ENCODE results near the gene STXBP6. TPM values are rescaled to one million over a fixed set of nuclear protein-coding genes. Genes with fewer than 3 reads are reported as not detected.
"Not testable (repeated sequence)": the region's sequence is repeated elsewhere in the genome, so short reads cannot be mapped to it uniquely, and the experiment has no call there.

Gene STXBP6
- total RNA-seq, 1 donor from 2014 or later, result 13.9 TPM

DNA sequence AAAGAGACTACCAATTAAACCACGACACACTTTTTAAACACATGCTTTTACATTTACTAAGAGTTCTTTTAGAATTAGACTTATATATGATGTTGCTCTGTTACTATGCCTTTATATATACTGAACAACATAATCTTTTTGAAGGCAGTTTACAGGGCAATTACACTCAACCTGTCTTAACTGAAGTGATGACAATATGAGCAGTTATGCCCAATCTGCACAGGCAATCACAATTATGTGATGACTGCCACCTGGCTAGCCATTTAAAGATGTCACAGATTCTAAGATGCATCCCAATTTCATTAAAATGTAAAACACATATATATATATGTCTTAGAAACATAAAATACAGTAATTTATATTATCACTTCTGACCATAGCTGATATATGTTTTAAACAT, 112.6 kb downstream of the STXBP6 start:
- DNase-seq (ENCODE audit: low spot score), result no peak

DNA sequence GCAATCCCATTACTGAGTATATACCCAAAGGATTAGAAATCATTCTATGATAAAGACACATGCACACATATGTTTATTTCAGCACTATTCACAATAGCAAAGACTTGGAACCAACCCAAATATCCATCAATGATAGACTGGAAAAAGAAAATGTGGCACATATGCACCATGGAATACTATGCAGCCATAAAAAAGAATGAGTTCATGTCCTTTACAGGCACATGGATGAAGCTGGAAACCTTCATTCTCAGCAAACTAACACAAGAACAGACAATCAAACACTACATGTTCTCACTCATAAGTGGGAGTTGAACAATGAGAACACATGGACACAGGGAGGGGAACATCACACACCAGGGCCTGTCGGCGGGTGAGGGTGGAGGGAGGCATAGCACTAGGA, 113.2 kb downstream of the STXBP6 start:
- intact Hi-C loops (cut with DNase I); DNase-seq (ENCODE audit: low spot score): not testable (repeated sequence)

More for the DNA sequence above, 112.6 kb downstream of the STXBP6 start:
- intact Hi-C loops (cut with DNase I), result no loop called here

DNA sequence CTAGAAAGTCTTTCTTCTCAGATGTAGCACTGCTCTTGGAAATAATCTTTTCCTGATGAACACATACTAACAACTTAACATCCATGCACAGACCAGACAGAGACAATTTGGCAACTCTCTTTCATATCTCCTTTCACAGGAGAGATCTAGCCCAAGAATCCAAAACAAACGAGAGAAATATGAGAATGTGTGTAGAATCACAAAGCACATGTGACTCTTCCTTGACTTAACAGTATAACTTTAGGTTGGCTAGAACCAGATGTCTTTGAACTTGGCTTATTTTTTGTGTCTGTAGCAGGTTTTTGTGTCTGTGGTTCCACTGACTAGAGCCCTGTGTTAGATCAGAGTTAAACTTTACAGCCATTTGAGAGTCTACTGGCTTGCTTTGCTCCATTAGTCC, 114.2 kb downstream of the STXBP6 start:
- intact Hi-C loops (cut with DNase I), result no loop called here
- no peak for DNase-seq (ENCODE audit: low spot score)

DNA sequence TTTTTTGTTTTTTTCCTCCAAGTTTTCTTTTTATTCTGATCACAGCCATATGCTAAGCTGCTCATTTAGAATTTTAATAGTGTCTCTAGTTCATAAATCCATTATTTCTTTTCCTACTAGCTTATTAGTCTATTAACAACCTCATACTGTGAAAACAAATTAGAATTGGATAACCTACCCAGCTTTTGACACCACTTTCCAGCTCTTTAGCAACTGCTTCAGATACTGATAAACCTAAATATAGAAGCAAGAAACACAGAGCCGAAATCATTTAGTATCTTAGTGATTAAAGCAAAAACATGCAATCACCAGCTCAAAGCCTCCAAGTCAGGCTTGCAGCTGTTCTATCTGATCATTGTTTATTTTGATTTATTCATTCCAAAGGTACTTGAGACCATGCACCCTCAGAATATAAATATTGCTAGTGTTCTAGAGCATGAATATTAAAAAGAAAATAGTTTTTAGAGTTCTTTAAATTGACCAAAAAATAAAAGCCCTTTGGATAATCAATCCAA, 121.5 kb downstream of the STXBP6 start:
- intact Hi-C loops (cut with DNase I), result no loop called here
- DNase-seq (ENCODE audit: low spot score), result no peak

DNA sequence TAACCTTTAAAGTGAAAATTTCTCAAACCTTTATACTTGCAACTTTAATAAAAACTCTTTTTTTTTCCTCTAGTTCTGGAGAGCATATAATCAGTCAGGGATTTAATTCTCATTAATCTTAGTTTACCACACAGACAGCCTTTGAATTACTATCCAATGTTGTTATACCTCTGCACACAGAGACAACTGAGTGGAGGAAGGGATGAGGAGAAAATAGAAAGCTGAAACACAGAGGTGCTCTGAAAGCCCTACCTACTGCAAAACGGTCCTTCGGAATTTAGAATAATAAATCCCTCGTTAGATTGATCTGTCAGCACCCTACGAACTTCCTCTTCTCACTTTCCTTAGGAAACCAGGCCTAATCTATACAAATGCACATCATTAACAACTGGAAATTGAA, 122.1 kb downstream of the STXBP6 start:
- no peak for DNase-seq (ENCODE audit: low spot score)
- intact Hi-C loops (cut with DNase I), result no loop called here

DNA sequence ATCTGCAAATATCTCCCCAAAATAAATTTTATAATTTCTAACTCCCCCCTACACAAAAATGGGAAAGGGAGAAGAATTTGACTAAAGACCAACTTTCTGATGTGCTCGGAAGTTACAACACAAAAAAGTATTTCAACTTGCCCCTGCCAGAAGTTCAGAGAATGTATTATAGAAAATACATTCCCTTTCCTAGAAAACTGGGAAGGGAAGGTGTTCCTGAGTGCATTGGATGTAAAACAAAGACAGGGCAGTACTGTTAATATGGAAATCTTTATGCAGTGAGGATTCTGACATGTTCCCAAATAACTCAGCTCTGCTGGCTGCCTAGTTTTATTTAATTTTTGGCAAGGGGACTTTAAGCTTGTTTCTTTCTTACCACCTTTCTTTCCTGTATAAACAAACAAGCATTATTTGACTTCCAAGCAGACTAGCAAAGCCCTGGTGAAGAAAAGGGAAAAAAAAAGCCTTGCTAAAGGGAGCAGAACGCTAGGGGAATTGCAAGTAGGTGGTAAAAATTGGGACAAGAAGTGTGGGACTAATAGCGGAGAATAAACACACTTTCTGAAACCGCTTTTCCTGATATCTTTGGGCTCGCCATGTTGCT, 124.1 kb downstream of the STXBP6 start:
- no peak for DNase-seq (ENCODE audit: low spot score)
- intact Hi-C loops (cut with DNase I), result no loop called here

DNA sequence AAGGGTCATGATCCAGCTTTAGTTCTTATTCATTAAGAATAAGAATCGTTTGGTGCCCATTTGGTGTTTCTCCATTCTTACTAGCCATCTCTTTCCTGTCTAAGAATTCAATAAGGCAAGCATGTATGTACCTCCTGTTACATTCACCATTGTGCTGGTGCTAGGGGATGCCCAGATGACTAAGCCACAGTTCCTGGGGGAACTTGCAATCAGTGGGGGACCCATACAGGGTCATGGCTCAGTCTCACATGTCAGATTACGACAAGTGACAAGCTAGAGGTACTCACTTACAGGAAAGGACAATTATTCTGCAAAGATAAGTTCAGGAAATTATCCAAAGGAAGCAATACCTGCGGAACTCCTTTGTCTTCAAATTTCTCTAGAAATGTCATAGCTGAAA, 125.4 kb downstream of the STXBP6 start:
- intact Hi-C loops (cut with DNase I), result no loop called here
- no peak for DNase-seq (ENCODE audit: low spot score)

DNA sequence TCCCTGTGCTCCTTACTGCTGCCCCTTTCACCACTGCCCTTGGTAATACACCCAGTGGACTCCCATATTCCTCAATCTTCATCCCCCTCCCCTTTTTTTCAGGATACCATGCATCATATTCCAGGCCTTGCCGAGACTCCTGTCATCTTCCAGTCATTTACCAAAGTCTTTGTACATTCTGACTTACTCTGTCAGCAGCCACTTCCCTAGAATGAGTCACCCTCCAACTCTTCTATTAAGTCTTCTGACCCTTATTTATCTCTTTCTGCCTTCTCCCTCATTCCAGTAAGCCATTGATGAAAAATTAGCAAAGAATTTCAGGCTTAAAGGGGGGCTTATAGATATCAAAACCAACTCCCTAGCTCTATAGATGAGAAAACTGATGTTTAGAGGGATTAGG, 128.0 kb downstream of the STXBP6 start:
- intact Hi-C loops (cut with DNase I), result no loop called here
- DNase-seq (ENCODE audit: low spot score), result no peak

DNA sequence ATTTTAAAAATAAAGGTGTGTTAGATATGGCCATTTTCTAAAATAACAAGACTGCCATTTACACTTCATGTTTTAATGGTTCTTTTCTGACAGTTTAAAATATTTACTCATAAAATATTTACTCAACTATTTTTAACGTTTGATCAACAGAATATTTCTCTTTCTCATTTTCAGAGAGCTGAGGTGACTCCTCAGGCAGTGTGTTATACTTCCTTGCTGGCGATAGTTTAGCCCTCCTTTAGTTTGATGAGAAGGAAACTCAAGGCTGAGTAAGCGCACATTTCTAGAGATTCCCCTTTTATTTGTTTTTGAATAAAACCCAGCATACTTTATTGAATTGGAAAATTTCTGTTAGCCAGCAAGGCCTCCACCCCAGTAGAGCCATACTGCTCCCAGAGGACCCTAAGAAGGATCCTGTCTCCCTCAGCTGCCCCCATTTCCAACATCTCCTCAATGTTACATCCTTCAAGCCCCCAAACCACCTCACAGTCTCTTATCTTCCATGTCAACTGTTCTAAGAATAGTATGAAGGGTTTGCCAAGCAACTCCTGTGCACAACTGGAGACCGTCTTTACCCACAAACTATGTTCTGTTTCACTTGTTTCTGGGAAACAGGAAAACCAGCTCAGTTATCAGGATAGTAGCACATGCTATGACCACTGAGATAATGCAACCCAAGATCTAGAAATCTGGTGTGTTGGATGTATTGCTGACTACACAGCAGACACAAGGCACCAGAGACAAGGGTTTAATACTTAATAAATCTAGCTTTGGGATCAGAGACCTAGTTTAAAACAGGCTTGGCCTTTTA, 129.5 kb downstream of the STXBP6 start:
- no peak for DNase-seq (ENCODE audit: low spot score)
- intact Hi-C loops (cut with DNase I), result no loop called here

DNA sequence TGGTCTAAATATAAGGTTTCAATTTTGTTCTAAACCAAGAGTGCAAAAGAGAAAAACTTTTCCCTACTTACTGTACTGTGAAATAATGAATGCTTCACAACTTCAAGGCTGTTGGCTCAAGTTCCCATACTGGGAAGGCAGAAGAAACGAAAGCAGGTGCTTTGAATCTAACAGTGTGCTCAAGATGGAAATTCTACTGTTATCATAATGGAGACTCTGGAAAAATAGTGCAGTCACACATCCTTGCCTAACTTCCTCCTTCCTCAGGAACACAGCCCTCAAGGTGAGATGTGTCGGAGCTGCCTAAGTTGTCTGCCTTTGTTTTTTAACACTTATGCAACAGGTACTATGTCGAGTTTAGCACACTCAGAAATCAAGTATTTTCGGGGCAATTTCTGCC, 131.1 kb downstream of the STXBP6 start:
- no peak for DNase-seq (ENCODE audit: low spot score)
- intact Hi-C loops (cut with DNase I), result no loop called here

DNA sequence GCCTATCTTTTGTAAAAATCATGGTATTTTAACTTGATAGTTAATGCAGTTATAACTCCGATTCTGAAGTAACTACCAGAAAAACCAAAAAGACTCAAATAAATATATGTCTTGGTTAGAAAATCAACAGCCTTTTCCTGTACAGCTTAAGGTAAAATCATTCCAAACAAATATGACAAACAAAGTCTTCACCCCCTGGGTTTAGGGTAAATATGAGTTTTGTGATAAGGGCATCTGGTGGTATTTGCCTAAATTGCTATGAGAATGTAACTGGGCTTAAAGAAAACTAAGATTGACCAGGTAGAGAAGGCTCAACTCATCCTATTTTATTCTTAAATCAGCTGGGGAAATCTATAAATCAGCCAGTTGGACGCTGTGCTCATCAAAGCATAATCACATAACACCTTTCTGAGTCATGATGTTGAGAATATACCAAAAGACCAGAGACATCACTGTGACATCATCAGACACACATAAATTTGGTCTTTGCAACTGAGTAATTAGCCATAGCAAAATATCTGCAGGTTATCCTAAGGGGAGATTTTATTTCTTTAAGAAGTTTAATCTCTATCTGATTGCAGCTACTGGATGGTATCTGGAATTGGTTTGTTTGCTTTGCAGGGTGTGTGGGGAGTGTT, 133.9 kb downstream of the STXBP6 start:
- intact Hi-C loops (cut with DNase I), result no loop called here
- DNase-seq (ENCODE audit: low spot score), result no peak

DNA sequence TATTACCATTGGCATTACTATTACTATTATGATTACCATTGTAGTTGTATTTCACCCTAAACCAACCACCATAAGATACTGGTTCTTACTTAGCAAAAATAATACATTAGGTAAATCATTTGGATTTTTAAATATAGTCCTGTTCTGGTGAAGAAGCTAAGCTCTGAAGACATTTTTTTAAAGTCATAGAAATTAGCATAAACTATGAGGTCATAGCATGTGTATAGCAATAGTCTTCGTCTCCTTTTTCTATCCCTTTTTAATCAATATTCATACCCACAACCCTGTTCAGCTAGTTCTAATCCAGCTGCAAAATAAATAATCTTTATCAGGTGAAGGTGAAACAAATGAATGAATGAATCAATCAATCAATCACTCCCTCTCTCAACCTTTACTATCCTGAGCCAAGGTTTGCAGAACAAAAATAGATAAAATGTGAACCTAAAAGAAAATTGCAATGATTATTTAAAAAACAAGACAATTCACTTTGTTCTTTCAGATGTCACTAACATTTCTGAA, 134.5 kb downstream of the STXBP6 start:
- intact Hi-C loops (cut with DNase I), result no loop called here
- no peak for DNase-seq (ENCODE audit: low spot score)

DNA sequence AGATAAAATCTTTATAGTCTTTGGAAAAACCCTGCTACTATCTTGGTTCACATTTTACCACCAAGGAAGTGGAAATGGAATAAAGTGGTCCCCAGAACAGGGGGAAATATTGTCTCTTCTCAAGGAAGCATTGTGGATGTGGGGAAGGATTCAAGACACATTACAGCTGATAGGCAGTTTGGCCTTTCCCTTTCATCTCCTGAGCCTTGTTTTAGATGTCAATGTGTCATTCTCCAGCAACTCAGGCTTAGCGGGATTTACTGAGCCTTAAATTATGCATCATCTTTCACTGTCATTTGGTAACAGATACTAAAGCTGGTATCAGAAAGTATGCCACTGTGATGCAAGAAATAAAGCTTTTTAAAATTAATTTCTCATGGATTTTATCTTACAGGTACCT, 136.2 kb downstream of the STXBP6 start:
- intact Hi-C loops (cut with DNase I), result no loop called here
- no peak for DNase-seq (ENCODE audit: low spot score)

DNA sequence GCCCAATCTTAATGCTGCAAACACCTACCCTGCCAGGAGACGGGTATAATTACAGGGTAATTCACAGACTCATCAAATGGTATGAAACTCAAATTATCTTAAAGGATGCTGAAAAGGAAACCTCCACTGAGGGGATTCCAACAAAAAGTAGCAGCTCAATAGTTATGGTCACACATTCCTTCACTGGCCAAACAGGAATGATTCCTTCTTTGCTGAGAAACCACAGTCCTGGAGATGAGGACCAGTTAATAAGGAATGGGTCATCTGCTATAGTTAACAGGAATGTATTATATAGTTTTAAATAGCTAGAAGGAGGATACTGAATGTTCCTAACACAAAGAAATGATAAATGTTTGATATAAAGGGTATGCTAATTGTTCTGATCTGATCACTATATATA, 136.9 kb downstream of the STXBP6 start:
- DNase-seq (ENCODE audit: low spot score), result no peak
- intact Hi-C loops (cut with DNase I), result no loop called here

DNA sequence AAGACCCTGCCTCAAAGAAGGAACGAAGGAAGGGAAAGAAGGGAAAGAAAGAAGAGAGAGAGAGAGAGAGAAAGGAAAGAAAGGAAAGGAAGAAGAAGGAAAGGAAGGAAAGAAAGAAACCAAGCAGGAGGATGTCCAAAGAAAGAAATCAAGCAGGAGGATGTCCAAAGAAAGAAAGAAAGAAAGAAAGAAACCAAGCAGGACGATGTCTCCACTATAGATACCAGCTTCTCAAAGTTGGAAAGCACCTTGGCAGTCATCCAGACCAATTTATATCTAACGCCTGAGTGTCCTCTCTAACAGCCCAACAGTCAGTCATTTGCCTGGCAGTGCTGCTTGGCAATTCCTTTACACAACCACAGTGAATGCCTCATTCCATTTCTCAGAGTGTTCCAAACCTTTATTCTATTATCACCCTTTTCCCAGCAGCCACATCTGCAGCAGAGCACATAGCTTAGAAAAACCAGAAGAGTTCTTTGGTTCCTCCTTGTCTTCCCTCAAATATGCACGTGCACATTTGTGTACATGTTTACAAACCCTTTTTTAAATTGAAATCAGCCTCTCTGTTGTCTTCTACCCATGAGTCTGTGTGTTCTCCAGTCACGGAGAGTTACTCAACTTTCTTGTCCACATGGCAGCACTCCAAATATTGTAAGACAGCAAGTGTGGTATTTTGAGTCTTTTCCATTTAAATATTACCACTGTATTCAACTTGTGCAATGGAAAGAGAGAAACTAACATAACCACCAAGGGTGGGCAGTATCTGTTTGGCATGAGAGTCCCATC, 138.4 kb downstream of the STXBP6 start:
- no peak for DNase-seq (ENCODE audit: low spot score)
- intact Hi-C loops (cut with DNase I), result no loop called here

DNA sequence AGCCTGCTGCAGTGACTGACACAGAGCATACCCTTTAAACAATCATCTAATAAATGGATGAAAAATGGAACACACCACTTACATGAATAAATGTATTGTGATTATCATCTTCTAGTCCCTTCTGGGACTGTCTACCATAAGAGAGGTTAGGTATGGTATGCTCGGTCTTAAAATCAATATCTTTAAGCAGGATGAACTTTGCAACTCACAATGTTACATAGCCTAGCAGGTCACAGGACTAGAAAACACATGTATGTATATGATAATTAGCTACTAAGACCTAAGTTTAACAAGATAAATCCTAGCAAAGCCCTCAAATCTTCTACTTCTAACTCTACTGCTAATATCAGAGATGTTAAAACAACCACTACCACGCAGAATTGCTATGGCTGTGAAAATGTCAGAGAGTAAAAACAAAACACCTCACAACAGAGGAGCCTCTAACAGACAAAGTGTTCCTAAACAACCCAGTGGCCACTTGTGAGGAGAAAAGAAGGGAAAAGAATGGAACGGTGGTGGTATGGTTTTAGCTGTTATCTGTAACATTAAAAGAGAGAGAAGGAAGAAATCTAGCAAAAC, 139.4 kb downstream of the STXBP6 start:
- intact Hi-C loops (cut with DNase I), result no loop called here
- DNase-seq (ENCODE audit: low spot score), result no peak

DNA sequence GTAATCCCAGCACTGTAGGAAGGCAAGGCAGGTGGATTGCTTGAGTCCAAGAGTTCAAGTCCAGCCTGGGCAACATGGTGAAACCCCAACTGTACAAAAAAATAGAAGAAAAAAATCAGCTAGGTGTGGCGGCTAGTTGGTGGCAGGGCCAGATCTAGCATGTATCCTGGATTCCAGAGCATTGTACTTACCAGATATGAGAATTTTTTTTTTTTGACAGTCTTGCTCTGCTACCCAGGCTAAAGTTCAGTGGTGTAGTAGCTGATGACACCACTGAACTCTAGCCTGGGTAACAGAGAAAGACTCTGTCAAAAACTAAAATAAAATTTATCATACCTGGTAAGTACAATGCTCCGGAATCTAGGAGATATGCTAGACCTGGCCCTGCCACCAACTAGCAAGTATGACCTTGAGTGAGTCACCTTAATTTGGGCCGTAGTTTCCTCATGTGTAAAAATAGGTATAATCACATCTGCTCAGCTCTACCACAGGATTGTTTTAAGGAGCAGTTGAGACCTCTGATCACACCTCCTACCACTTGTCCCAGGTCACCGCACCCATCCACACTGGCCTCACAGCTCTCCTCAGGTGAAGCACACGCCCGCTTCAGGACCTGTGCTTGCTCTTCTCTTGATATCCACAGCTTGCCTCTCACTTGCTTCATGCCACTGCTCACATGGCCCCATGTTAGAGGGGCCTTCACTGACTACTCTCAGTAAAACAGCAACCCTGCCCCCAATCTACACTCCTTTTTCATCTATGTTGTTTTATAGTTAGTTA, 140.2 kb downstream of the STXBP6 start:
- intact Hi-C loops (cut with DNase I), result loop anchor here (10.0 kb wide), 1 partner anchor 135 kb away; no protein-coding TSS in a partner anchor
- no peak for DNase-seq (ENCODE audit: low spot score)

DNA sequence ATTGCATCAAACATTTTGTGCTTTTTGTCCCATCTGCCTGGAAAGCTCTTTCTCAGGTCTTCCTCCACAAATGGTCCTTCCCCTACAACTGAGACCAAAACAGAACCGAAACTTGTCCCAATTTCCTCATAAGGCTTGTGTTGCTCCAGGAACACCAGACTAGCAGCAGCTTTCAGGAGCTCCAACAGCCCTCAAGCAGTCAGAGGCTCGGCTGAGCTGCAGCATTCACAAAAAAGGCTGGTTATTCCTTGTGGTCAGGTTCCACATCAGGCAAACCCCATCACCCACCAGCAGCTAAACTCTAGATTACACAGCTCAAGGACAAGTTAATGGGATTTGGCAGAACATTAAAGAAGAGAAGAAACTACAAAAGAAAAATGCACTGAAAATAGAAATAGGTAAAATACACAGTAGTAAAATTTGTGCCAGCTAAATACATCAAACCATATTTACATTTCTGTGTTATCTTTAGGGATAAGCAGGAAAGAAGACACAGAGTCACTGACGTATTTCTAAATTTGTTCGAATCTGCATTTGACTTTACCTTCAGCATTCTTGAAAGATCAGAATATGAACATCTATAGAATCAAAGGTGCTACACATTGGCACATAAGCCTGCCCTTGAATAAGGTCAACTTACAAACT, 141.2 kb downstream of the STXBP6 start:
- no peak for DNase-seq (ENCODE audit: low spot score)
- intact Hi-C loops (cut with DNase I), result loop anchor here (10.0 kb wide), 1 partner anchor 136 kb away; no protein-coding TSS in a partner anchor
